Upper lobe of left lung (tissue), 6 donors: ENCODE data around the gene WDR31. TPM values are rescaled to one million over a fixed set of nuclear protein-coding genes. Genes with fewer than 3 reads are reported as not detected.
A peak's percentile ranks its signal among the peaks of the same experiment; 100 is the strongest.

Source experiments
- ATAC-seq, 2 donors: fragments of 200-7000 bp; cut with Tn5 transposase; one replicate each; pipeline ENCODE4 v1.9.1; 2022; ENCODE audit warnings: mild to moderate bottlenecking in 2 of 2, moderate library complexity in 2 of 2; ENCODE audit not compliant: low FRiP score in 2 of 2
- DNase-seq, 2 donors: peaks; one replicate each; pipeline ENCODE4 v3.0.0-alpha.2; 2019 to 2020
- H3K27ac ChIP-seq, 4 donors: fragments of 200-600 bp; sonication (generic); one replicate each; pipeline ENCODE4 v1.5.1; 2016 to 2019
- H3K27me3 ChIP-seq, 4 donors: fragments of 200-600 bp; sonication (generic); one replicate each; pipeline ENCODE4 v1.5.1; 2017 to 2019
- H3K36me3 ChIP-seq, 4 donors: fragments of 200-600 bp; sonication (generic); one replicate each; pipeline ENCODE4 v1.5.1; 2016 to 2019
- H3K4me1 ChIP-seq, 4 donors: fragments of 200-600 bp; sonication (generic); one replicate each; pipeline ENCODE4 v1.5.1; 2018 to 2019
- H3K4me3 ChIP-seq, 4 donors: fragments of 200-600 bp; sonication (generic); one replicate each; pipeline ENCODE4 v1.5.1; 2017 to 2019; ENCODE audit warnings: mild to moderate bottlenecking in 2 of 4, moderate library complexity in 1 of 4
- H3K9me3 ChIP-seq, 4 donors: fragments of 200-600 bp; sonication (generic); one replicate each; pipeline ENCODE4 v1.5.1; 2018 to 2019
- EP300 ChIP-seq, 4 donors: sonication (generic); formaldehyde crosslinking; IDR thresholded peaks; one replicate each; pipeline ENCODE4 v1.5.1; 2017; ENCODE audit warnings: antibody characterized with exemption in 4 of 4, control low read depth in 2 of 4
- POLR2A ChIP-seq, 4 donors: fragments of 450-650 bp; IDR thresholded peaks; one replicate each; pipeline ENCODE4 v1.5.1; 2016 to 2017; ENCODE audit warnings: antibody characterized with exemption in 4 of 4, mild to moderate bottlenecking in 2 of 4
- POLR2AphosphoS5 ChIP-seq, 2 donors: sonication (generic); formaldehyde crosslinking; IDR thresholded peaks; one replicate each; pipeline ENCODE4 v1.5.1; 2017; ENCODE audit warnings: antibody characterized with exemption in 2 of 2
- WGBS, 2 donors: methylation state at CpG; one replicate each; pipeline ENCODE4 v1.1.5; 2017 to 2018; 5-methylcytosine and 5-hydroxymethylcytosine counted together
- total RNA-seq, 6 donors: library from RNA; depleted of rRNA in 4 of 6; stranded (reverse); fragments of >200 nt in 4 of 6; gene quantifications; one replicate each; pipeline versions ENCODE4 v1.1.0 to v1.2.1, GENCODE V29; 2016 to 2021
- TF ChIP-seq, protein P1 (sequence below), 6 experiments: fragments of 450-650 bp in 4 of 6; fragments of 200-600 bp in 2 of 6; sonication (generic) in 2 of 6; IDR thresholded peaks; one replicate each; pipeline ENCODE4 v1.5.1; 2016 to 2019; ENCODE audit warnings: antibody characterized with exemption in 6 of 6
- donor health status: DM: no; HTN: no; CAD: no; lungs with moderate emphysema.
- donor health status: DM: no; HTN: yes; CAD: no; lungs with severe emphysema.

WDR31 gene
- total RNA-seq, 6 donors from 2014 or later, result 2.0 to 5.2 (median 3.1) TPM

DNA sequence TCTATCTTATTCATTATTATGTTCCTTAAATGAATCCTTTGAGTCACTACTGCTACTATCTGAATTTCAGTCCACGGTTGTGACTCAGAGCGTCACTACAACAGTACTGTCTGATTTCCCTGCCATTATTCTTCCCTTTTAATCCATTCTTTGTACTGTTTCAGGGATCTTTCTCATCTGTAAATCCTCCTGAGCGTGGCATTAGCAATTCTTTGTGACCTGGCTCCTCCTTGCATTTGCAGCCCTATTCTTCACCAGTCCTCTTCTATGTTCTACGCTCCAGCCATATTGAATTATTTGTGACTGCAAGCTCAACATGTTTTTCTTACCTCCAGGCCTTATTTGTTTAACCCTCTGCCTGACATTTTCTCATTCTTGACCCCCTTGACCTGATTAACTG, 58.7 kb downstream of the WDR31 start:
- Histone ChIP-seq H3K9me3 (no peaks in the 10 kb centered on the region), H3K27me3 (no peaks in the 10 kb centered on the region), H3K4me3 (no peak overlapping the region), H3K27ac (no peak overlapping the region), H3K4me1 (peaks cover 9 to 19% (median 10%) of the 10 kb centered on the region in 4 donors), H3K36me3 (peaks cover 35 to 88% (median 64%) of the 10 kb centered on the region in 4 donors)
- 95 to 99% methylated on average over 4 of the region's 4 CpGs for WGBS, 2 donors
- DNase-seq, result no peak
- TF ChIP-seq POLR2AphosphoS5 (IDR thresholded peaks at IDR 0.05) (no peak), EP300 (IDR thresholded peaks at IDR 0.05) (no peak), POLR2A (IDR thresholded peaks at IDR 0.05) (no peak)
- TF ChIP-seq, protein P1, sequence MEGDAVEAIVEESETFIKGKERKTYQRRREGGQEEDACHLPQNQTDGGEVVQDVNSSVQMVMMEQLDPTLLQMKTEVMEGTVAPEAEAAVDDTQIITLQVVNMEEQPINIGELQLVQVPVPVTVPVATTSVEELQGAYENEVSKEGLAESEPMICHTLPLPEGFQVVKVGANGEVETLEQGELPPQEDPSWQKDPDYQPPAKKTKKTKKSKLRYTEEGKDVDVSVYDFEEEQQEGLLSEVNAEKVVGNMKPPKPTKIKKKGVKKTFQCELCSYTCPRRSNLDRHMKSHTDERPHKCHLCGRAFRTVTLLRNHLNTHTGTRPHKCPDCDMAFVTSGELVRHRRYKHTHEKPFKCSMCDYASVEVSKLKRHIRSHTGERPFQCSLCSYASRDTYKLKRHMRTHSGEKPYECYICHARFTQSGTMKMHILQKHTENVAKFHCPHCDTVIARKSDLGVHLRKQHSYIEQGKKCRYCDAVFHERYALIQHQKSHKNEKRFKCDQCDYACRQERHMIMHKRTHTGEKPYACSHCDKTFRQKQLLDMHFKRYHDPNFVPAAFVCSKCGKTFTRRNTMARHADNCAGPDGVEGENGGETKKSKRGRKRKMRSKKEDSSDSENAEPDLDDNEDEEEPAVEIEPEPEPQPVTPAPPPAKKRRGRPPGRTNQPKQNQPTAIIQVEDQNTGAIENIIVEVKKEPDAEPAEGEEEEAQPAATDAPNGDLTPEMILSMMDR (IDR thresholded peaks at IDR 0.05), result no peak
- ATAC-seq, result no peak

GRCh38 chr9:113278840-113279239, 61.2 kb downstream of the WDR31 start:
- H3K36me3 ChIP-seq, result peaks cover 17 to 65% (median 47%) of the 10 kb centered on the region in 4 donors
- no peak for DNase-seq
- no peak for ATAC-seq
- H3K4me1 ChIP-seq, result peaks cover 17 to 35% (median 22%) of the 10 kb centered on the region in 4 donors
- no peaks in the 10 kb centered on the region for H3K9me3 ChIP-seq
- TF ChIP-seq, protein P1 (IDR thresholded peaks at IDR 0.05), result no peak
- TF ChIP-seq POLR2AphosphoS5 (IDR thresholded peaks at IDR 0.05) (no peak), POLR2A (IDR thresholded peaks at IDR 0.05) (no peak)
- no peaks in the 10 kb centered on the region for H3K27me3 ChIP-seq
- H3K27ac ChIP-seq, result no peak overlapping the region
- 93% methylated on average over 4 of the region's 4 CpGs for WGBS, 2 donors
- H3K4me3 ChIP-seq, result no peak overlapping the region

DNA sequence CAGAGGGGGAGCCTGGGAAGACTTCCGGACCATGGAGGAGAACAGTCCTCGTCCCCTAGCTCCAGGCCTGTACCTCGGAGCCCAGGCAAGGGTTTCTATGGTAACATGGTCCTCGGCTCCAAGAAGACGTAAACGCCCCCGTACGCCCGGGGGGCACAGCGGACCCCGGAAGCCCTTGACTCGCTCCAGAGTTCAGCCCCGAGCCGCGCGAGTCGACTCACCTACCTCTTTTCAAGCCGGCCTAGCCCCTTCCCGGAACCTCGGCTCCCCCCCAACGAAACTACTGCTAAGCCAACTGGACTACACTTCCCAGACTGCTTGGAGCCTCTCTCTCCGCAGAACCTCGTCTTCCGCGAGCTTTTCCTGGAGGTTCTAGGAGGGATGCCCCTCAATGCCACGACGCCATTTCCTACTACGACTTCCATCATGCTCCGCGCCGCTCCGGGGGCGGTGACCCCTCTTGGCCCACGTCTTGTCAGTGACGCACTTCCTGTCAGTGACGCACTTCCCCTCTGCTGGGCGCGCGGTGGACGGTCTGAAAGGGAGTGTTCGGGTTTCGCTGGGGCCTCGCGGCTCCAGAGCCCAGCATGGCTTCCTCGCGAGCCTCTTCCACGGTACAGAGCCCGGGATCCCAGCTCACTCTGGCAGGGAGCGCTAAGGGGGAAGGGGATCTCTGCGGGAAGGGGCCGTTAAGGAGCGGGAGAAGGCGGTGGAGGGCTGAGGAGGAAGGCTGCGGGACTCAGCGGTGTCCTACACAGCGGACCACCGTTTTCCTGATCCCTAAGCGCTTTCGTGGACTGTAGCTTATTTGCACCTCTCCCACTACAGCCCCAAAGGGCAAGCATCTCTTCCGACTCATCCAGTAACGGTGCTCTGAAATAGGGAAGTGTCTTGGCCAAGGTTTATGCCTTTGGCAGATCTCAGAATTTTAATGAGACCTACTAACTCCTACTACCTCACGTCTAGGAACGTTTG, 64.6 kb downstream of the WDR31 start, which contains the start of the genes CDC26 and PRPF4:
TSS of gene CDC26 (minus strand) at position 416 of the 975 bp plus-strand sequence. CDS start 3,065 bp downstream, outside the sequence.
TSS of gene PRPF4 (plus strand) at position 502 of the 975 bp plus-strand sequence. CDS start at position 588, 86 bp downstream.
- 0 to 1% methylated on average over 23 to 62 of the region's 63 CpGs for WGBS, 2 donors
- Histone ChIP-seq H3K4me3 (peak within 1 kb of the TSS; percentile 71 to 84 (median 74)), H3K36me3 (peaks cover 17 to 60% (median 37%) of the 10 kb centered on the region in 4 donors), H3K4me1 (peaks cover 17 to 36% (median 23%) of the 10 kb centered on the region in 4 donors), H3K27me3 (no peaks in the 10 kb centered on the region), H3K9me3 (no peaks in the 10 kb centered on the region), H3K27ac (peak within 1 kb of the TSS; percentile 89 to 97 (median 94))
- DNase-seq (peak; percentile 97), ATAC-seq (peak; percentile 98)
- TF ChIP-seq, protein P1 (IDR thresholded peaks at IDR 0.05), result peak in 1 of 6 experiments; percentile 32
- TF ChIP-seq POLR2AphosphoS5 (IDR thresholded peaks at IDR 0.05), result peak; percentile 99 to 100
- peak in 3 of 4 donors; percentile 50 to 91 (median 66) for TF ChIP-seq EP300 (IDR thresholded peaks at IDR 0.05)
- TF ChIP-seq POLR2A (IDR thresholded peaks at IDR 0.05), result peak in 3 of 4 donors; percentile 79 to 96 (median 81)

DNA sequence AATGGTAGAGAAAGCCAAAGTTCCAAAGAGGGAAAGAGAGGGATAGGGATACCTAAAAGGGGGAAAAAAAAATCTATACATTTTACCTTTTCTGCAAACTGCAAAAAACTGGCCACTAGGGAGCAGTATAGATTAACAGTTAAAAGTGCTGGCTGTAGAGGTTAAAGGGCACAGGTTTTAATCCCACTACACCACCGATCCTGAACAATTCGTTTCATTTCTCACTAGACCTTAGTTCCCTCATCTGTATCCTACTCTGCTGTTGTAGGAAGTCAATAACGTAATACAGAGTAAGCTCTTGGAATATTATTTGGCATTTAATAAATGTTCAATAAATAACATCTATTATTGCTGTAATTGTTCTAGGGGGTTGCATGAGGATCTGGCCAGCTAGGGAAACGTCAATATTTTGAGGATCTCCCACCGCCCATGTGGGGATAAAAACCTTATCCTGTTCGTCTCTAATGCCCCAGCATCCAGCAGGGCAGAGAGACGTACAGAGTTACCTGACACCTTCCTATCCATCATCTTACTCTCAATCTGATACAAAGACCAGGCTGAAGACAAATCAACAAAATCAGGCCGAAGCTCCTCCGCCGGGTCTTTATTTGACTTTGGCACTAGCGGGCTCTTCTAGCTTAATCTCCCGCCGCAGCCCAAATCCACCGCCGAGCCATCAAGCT, 65.5 kb downstream of the WDR31 start:
- 0 to 3% methylated on average over 14 to 15 of the region's 15 CpGs for WGBS, 2 donors
- ATAC-seq (peak; percentile 68 to 82), DNase-seq (no peak)
- H3K36me3 ChIP-seq, result peaks cover 17 to 60% (median 33%) of the 10 kb centered on the region in 4 donors
- H3K4me1 ChIP-seq, result peaks cover 17 to 36% (median 23%) of the 10 kb centered on the region in 4 donors
- TF ChIP-seq, protein P1 (IDR thresholded peaks at IDR 0.05), result peak; percentile 47 to 85 (median 64)
- no peak for TF ChIP-seq EP300 (IDR thresholded peaks at IDR 0.05)
- H3K27ac ChIP-seq, result peak overlapping the region; percentile 89 to 97 (median 94)
- H3K27me3 ChIP-seq, result no peaks in the 10 kb centered on the region
- H3K9me3 ChIP-seq, result no peaks in the 10 kb centered on the region
- H3K4me3 ChIP-seq, result peak overlapping the region; percentile 71 to 84 (median 74)
